ENCODE data around the gene FKBP1A.

Gene FKBP1A

GRCh38 chr20:1382670-1383069, 10.2 kb downstream of the FKBP1A start:
- no peak for DNase-seq

GRCh38 chr20:1381753-1382591, 10.9 kb downstream of the FKBP1A start:
- no peak for DNase-seq

GRCh38 chr20:1378735-1379125, 14.1 kb downstream of the FKBP1A start:
- no peak for DNase-seq

- DNase-seq = no peak
Observed at GRCh38 chr20:1377984-1378734, 14.7 kb downstream of the FKBP1A start.

- DNase-seq = no peak
Observed at GRCh38 chr20:1377341-1377871, 15.4 kb downstream of the FKBP1A start.

- DNase-seq = no peak
Observed at GRCh38 chr20:1376408-1377270, 16.2 kb downstream of the FKBP1A start.

- no peak for DNase-seq
Observed at GRCh38 chr20:1376007-1376406, 16.8 kb downstream of the FKBP1A start.

- DNase-seq = no peak
Observed at GRCh38 chr20:1375515-1375914, 17.3 kb downstream of the FKBP1A start.

- no peak for DNase-seq
Observed at GRCh38 chr20:1374246-1374645, 18.6 kb downstream of the FKBP1A start.

GRCh38 chr20:1373614-1374013, 19.2 kb downstream of the FKBP1A start:
- no peak for DNase-seq

GRCh38 chr20:1373036-1373435, 19.8 kb downstream of the FKBP1A start:
- no peak for DNase-seq

- DNase-seq = no peak
Observed at GRCh38 chr20:1371830-1372539, 20.9 kb downstream of the FKBP1A start.

- DNase-seq = no peak
Observed at GRCh38 chr20:1371202-1371782, 21.6 kb downstream of the FKBP1A start.

- no peak for DNase-seq
Observed at GRCh38 chr20:1370548-1371110, 22.2 kb downstream of the FKBP1A start.

- DNase-seq = no peak
Observed at GRCh38 chr20:1369970-1370369, 22.9 kb downstream of the FKBP1A start.

GRCh38 chr20:1368448-1369199, 24.2 kb downstream of the FKBP1A start:
- DNase-seq = no peak

GRCh38 chr20:1367479-1367878, 25.4 kb downstream of the FKBP1A start:
- DNase-seq = no peak

GRCh38 chr20:1364106-1364505, 28.7 kb downstream of the FKBP1A start:
- DNase-seq = peak; percentile 27

GRCh38 chr20:1363522-1363921, 29.3 kb downstream of the FKBP1A start:
- no peak for DNase-seq

- no peak for DNase-seq
Observed at GRCh38 chr20:1362484-1362883, 30.4 kb downstream of the FKBP1A start.
